Spleen (tissue), 11 donors: Measurements from ENCODE around the gene SEMA4C. TPM values are rescaled to one million over a fixed set of nuclear protein-coding genes. Genes with fewer than 3 reads are reported as not detected.

ENCODE experiments used
- DNase-seq: peaks from one replicate; pipeline ENCODE4 v3.0.0-alpha.2; 2020
- H3K27ac ChIP-seq, 8 donors: fragments of 200-600 bp; sonication (generic) in 7 of 8; 1 replicate in 4 of 8; 2 replicates in 4 of 8; pipeline versions ENCODE4 v1.5.0 to v1.8.0; 2016 to 2021; ENCODE audit warnings: inconsistent platforms in 4 of 8, mild to moderate bottlenecking in 4 of 8, moderate library complexity in 1 of 8
- H3K27me3 ChIP-seq, 7 donors: fragments of 200-600 bp; sonication (generic) in 6 of 7; replicated peaks in 1 of 7; 1 replicate in 4 of 7; 2 replicates in 3 of 7; pipeline versions ENCODE4 v1.5.0 to v1.8.0; 2016 to 2021; ENCODE audit warnings: inconsistent platforms in 3 of 7, mild to moderate bottlenecking in 1 of 7
- H3K36me3 ChIP-seq, 6 donors: fragments of 200-600 bp; sonication (generic) in 5 of 6; 1 replicate in 4 of 6; 2 replicates in 2 of 6; pipeline versions ENCODE4 v1.5.0 to v1.8.0; 2016 to 2021; ENCODE audit warnings: inconsistent platforms in 2 of 6
- H3K4me1 ChIP-seq, 6 donors: fragments of 200-600 bp; sonication (generic) in 5 of 6; 1 replicate in 3 of 6; 2 replicates in 3 of 6; pipeline versions ENCODE4 v1.5.0 to v1.8.0; 2016 to 2021; ENCODE audit warnings: inconsistent platforms in 3 of 6
- H3K4me3 ChIP-seq, 8 donors: fragments of 200-600 bp; sonication (generic) in 7 of 8; 1 replicate in 4 of 8; 2 replicates in 4 of 8; pipeline versions ENCODE4 v1.5.0 to v1.8.0; 2016 to 2021; ENCODE audit warnings: inconsistent platforms in 4 of 8, mild to moderate bottlenecking in 4 of 8, moderate library complexity in 2 of 8
- H3K9me3 ChIP-seq, 8 donors: fragments of 200-600 bp; sonication (generic) in 7 of 8; 1 replicate in 4 of 8; 2 replicates in 4 of 8; pipeline versions ENCODE4 v1.5.0 to v1.8.0; 2016 to 2021; ENCODE audit warnings: inconsistent platforms in 4 of 8
- POLR2A ChIP-seq, 3 donors: fragments of 450-650 bp; IDR thresholded peaks; one replicate each; pipeline ENCODE4 v1.5.1; 2017; ENCODE audit warnings: antibody characterized with exemption in 3 of 3, mild to moderate bottlenecking in 1 of 3
- POLR2AphosphoS5 ChIP-seq, 3 donors: sonication (generic); formaldehyde crosslinking; IDR thresholded peaks; one replicate each; pipeline ENCODE4 v1.5.1; 2017; ENCODE audit warnings: antibody characterized with exemption in 3 of 3
- WGBS, 5 donors: extraction: QIAGEN DNeasy Blood & Tissue Kit in 3 of 5; methylation state at CpG; one replicate each; pipeline versions ENCODE4 v1.1.5 to v1.1.7; 2013 to 2018; 5-methylcytosine and 5-hydroxymethylcytosine counted together
- intact Hi-C: fragments of 100-400 bp; cut with DNase I; formaldehyde crosslinking; loops from one replicate; pipeline ENCODE4 v1.15.0; 2023; ENCODE audit warnings: low total_unique reads
- polyA plus RNA-seq, 3 donors: library from polyadenylated mRNA; stranded (reverse); fragments of 200-250 nt; gene quantifications; one replicate each; pipeline ENCODE4 v1.2.1, GENCODE V29; 2013
- total RNA-seq, 7 donors: library from RNA; depleted of rRNA in 3 of 7; stranded (reverse); fragments of >200 nt in 3 of 7; fragmentation: NEBNext Ultra II Directional in 4 of 7; extraction: Animal tissue kit (Norgen Biotek cat#: 25700) in 4 of 7; gene quantifications; one replicate each; pipeline versions ENCODE4 v1.1.0 to v1.2.1, GENCODE V29; 2016 to 2021
- TF ChIP-seq, protein P1 (sequence below), 11 experiments: fragments of 200-600 bp in 7 of 11; fragments of 450-650 bp in 4 of 11; sonication (generic) in 4 of 11; IDR thresholded peaks in 8 of 11; conservative IDR thresholded peaks in 3 of 11; 1 replicate in 7 of 11; 2 replicates in 4 of 11; pipeline versions ENCODE4 v1.4.0 to v1.8.0; 2016 to 2021; ENCODE audit warnings: antibody characterized with exemption in 11 of 11, inconsistent platforms in 4 of 11, mild to moderate bottlenecking in 1 of 11
- donor health status: healthy with polysubstance abuse.
- donor health status: DM: no; HTN: no; CAD: no; lungs with moderate emphysema.
- donor health status: DM: no; HTN: no; CAD: no.
- donor health status: Bipolar disorder and iron deficiency.
- donor health status: healthy.
- donor health status: DM: no; HTN: no; CAD: no.
- donor health status: DM: yes; HTN: yes; CAD: no.

The SEMA4C gene
- total and polyA plus RNA-seq, 10 donors = 6.1 to 205 (median 68.1) TPM

DNA sequence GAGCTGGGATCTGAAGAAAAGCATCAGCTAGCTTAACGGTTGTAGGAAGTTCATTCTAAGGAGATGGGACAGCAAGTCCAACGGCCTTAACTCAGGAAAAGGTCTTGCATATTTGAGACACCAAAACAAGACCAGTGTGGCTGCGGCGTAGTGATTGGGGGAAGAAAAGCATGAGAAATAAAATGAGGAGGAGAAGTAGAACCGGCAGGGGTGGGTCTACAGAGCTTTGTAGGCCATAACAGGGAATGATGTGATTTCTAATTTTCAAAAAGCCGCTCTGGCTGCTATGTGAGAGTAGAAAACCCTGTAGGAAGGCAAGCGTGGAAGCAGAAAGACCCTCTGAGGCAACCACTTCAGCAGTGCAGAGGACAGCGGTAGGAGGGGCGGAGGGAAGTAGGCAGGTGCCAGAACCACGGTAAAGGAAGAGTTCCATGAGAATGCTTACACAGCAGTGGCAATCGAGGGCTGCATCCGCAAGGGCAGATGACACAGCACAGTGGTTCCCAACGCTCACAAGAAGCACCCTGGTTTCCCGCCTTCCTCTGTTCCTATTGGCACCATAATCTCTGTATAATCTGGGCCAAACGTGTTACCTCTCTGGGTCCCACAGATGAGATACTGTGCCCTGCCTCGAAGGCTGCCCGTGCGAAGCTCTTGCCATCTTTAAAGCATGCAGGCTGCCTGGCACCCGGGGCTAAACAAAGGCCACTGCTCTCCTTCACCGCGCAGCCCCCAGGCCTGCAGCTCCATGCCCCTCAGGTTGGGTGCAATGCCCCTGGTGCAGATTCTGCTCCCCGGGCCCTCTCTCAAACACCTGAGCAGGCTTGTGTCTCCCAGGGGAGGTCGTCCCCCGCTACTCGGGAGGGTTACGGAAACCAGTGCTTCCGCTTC lies 12.9 kb downstream of the SEMA4C start:
- peak overlapping the region; percentile 50 to 85 (median 78) for H3K4me3 ChIP-seq
- no peaks in the 10 kb centered on the region for H3K9me3 ChIP-seq
- H3K36me3 ChIP-seq = peaks cover 0 to 49% (median 36%) of the 10 kb centered on the region in 6 donors
- intact Hi-C loops = loop anchor here (5.0 kb wide), 1 partner anchor 95 kb away; no protein-coding TSS in a partner anchor
- no peak for DNase-seq
- peaks cover 32 to 76% (median 55%) of the 10 kb centered on the region in 6 donors for H3K4me1 ChIP-seq
- H3K27ac ChIP-seq = peak overlapping the region; percentile 74 to 95 (median 90)
- WGBS, 5 donors = 10 to 16% (median 16%) methylated on average over 19 to 27 of the region's 27 CpGs
- H3K27me3 ChIP-seq = peaks cover 0 to 10% (median 0%) of the 10 kb centered on the region in 7 donors
- TF ChIP-seq POLR2A (IDR thresholded peaks at IDR 0.05) = no peak
- peak in 2 of 3 donors; percentile 22 to 38 for TF ChIP-seq POLR2AphosphoS5 (IDR thresholded peaks at IDR 0.05)

DNA sequence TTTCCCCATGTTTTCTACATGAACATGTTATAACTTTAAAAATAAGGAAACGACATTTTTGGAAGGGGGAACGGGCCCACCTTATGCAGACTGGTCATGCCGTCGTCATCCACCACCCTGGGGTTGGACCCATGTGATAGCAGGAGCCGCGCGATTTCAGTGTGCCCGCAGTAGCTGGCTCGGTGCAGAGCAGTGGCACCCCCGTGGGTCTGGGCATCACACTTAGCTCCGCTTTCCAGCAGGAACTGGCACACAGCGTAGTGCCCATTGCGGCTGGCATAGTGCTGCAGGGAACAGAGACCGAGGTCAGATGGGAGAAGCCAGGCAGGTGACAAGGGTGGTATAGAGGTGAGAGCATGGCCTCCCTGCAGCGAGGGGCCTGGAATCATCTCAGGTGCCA lies 16.6 kb downstream of the SEMA4C start:
- peaks cover 10 to 42% (median 22%) of the 10 kb centered on the region in 6 donors for H3K4me1 ChIP-seq
- no peaks in the 10 kb centered on the region for H3K27me3 ChIP-seq
- no peak for DNase-seq
- no peak overlapping the region for H3K4me3 ChIP-seq
- peaks cover 0 to 65% (median 54%) of the 10 kb centered on the region in 6 donors for H3K36me3 ChIP-seq
- WGBS, 5 donors = 95 to 98% (median 96%) methylated on average over 15 of the region's 15 CpGs
- H3K27ac ChIP-seq = no peak overlapping the region
- TF ChIP-seq POLR2AphosphoS5 (IDR thresholded peaks at IDR 0.05) (peak in 1 of 3 donors; percentile 34), POLR2A (IDR thresholded peaks at IDR 0.05) (no peak)
- H3K9me3 ChIP-seq = no peaks in the 10 kb centered on the region
- intact Hi-C loops = no loop called here

DNA sequence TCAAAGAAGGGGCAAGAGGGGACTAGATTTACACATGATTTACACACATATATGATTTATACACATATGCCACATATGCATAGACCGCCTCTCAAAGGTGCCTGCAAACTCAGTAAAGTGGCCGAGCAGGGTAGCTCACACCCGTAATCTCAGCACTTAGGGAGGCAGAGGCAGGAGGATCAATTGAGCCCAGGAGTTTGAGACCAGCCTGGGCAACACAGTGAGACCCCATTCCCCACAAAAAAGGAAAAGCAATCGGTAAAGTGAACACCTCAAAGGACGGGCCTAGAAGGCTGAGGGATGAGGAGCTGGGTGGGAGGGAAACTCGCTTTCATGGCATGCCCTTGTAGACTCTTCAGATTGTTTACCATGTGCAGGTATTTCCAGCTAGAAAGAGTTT lies 17.2 kb downstream of the SEMA4C start:
- H3K9me3 ChIP-seq = no peaks in the 10 kb centered on the region
- intact Hi-C loops = no loop called here
- H3K27me3 ChIP-seq = no peaks in the 10 kb centered on the region
- TF ChIP-seq, protein P1, sequence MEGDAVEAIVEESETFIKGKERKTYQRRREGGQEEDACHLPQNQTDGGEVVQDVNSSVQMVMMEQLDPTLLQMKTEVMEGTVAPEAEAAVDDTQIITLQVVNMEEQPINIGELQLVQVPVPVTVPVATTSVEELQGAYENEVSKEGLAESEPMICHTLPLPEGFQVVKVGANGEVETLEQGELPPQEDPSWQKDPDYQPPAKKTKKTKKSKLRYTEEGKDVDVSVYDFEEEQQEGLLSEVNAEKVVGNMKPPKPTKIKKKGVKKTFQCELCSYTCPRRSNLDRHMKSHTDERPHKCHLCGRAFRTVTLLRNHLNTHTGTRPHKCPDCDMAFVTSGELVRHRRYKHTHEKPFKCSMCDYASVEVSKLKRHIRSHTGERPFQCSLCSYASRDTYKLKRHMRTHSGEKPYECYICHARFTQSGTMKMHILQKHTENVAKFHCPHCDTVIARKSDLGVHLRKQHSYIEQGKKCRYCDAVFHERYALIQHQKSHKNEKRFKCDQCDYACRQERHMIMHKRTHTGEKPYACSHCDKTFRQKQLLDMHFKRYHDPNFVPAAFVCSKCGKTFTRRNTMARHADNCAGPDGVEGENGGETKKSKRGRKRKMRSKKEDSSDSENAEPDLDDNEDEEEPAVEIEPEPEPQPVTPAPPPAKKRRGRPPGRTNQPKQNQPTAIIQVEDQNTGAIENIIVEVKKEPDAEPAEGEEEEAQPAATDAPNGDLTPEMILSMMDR (IDR thresholded peaks at IDR 0.05 in 8 of 11, conservative IDR thresholded peaks at IDR 0.05 in 3 of 11) = no peak
- TF ChIP-seq POLR2A (IDR thresholded peaks at IDR 0.05) (no peak), POLR2AphosphoS5 (IDR thresholded peaks at IDR 0.05) (no peak)
- no peak overlapping the region for H3K4me3 ChIP-seq
- WGBS, 5 donors = 92 to 97% (median 94%) methylated on average over 6 of the region's 6 CpGs
- DNase-seq = no peak
- H3K27ac ChIP-seq = no peak overlapping the region
- peaks cover 10 to 46% (median 20%) of the 10 kb centered on the region in 6 donors for H3K4me1 ChIP-seq
- H3K36me3 ChIP-seq = peaks cover 0 to 71% (median 60%) of the 10 kb centered on the region in 6 donors

DNA sequence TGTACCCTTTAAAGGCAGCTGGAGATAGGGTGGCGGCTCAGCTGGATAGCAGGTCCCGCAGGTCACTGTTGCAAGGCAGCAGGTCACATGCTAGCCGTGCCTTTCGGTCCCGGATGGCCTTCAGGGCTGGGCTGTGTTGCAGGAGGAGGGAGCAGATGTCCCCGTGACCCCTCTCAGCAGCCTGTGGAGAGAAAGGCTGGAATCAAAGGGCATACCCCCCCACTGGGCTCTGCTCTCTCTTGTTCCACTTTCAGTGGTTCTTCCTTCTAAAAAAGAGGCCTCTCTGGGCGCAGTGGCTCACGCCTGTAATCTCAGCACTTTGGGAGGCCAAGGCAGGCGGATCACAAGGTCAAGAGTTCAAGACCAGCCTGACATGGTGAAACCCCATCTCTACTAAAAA lies 21.6 kb downstream of the SEMA4C start:
- Histone ChIP-seq H3K4me3 (no peak overlapping the region), H3K27me3 (no peaks in the 10 kb centered on the region), H3K27ac (peak overlapping the region in 3 of 8 donors; percentile 1 to 22 (median 3)), H3K4me1 (peaks cover 0 to 16% (median 2%) of the 10 kb centered on the region in 6 donors), H3K36me3 (peaks cover 0 to 90% (median 64%) of the 10 kb centered on the region in 6 donors), H3K9me3 (no peaks in the 10 kb centered on the region)
- TF ChIP-seq POLR2AphosphoS5 (IDR thresholded peaks at IDR 0.05) (peak in 2 of 3 donors; percentile 7 to 33), POLR2A (IDR thresholded peaks at IDR 0.05) (no peak)
- TF ChIP-seq, protein P1 (IDR thresholded peaks at IDR 0.05 in 8 of 11, conservative IDR thresholded peaks at IDR 0.05 in 3 of 11) = no peak
- no peak for DNase-seq
- intact Hi-C loops = no loop called here
- WGBS, 5 donors = 75 to 84% (median 82%) methylated on average over 4 to 9 of the region's 9 CpGs

DNA sequence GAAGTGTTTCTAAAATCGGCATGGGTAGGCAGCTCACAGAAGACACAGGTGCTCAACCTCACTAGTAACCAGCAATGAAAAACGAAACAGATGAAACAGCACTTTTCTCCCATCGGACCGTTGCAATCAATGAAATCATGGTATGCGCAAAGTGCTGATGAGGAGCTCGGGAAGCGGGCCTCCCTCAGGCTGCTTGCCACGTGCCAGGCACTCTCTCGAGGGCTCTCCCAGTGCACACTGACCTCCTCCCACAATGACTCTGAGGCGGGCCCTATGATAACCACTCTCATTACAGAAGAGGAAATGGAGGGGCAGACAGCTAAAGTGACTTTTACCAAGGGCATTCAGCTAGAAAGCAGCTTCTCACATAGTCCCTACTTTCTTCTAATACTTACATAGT lies 22.3 kb downstream of the SEMA4C start:
- H3K27me3 ChIP-seq = no peaks in the 10 kb centered on the region
- H3K4me1 ChIP-seq = peaks cover 0 to 16% (median 2%) of the 10 kb centered on the region in 6 donors
- WGBS, 5 donors = 78 to 86% (median 80%) methylated on average over 10 of the region's 10 CpGs
- no peaks in the 10 kb centered on the region for H3K9me3 ChIP-seq
- intact Hi-C loops = no loop called here
- H3K4me3 ChIP-seq = no peak overlapping the region
- DNase-seq = no peak
- TF ChIP-seq POLR2AphosphoS5 (IDR thresholded peaks at IDR 0.05) = peak in 1 of 3 donors; percentile 6
- no peak for TF ChIP-seq POLR2A (IDR thresholded peaks at IDR 0.05)
- H3K27ac ChIP-seq = peak overlapping the region in 1 of 8 donors; percentile 3
- peaks cover 0 to 83% (median 58%) of the 10 kb centered on the region in 6 donors for H3K36me3 ChIP-seq
